Skeletal muscle tissue (tissue), 4 donors: ENCODE data around the gene ITGB6. TPM values are rescaled to one million over a fixed set of nuclear protein-coding genes. Genes with fewer than 3 reads are reported as not detected.
A peak's percentile ranks its signal among the peaks of the same experiment; 100 is the strongest.

Experiments
- H3K27ac ChIP-seq: one replicate; pipeline ENCODE4 v1.7.0; 2013; ENCODE audit warnings: mild to moderate bottlenecking, low read depth, low read length, inconsistent platforms
- H3K27me3 ChIP-seq, 3 donors: one replicate each; pipeline ENCODE4 v1.7.0; 2013; ENCODE audit warnings: low read length in 3 of 3; ENCODE audit not compliant: control insufficient read depth in 3 of 3, insufficient read depth in 3 of 3
- H3K36me3 ChIP-seq, 3 donors: one replicate each; pipeline ENCODE4 v1.7.0; 2013; ENCODE audit warnings: low read length in 3 of 3; ENCODE audit not compliant: control insufficient read depth in 3 of 3, insufficient read depth in 3 of 3
- H3K4me1 ChIP-seq, 3 donors: one replicate each; pipeline ENCODE4 v1.7.0; 2013; ENCODE audit warnings: low read length in 3 of 3, mild to moderate bottlenecking in 3 of 3; ENCODE audit not compliant: control insufficient read depth in 3 of 3, insufficient read depth in 3 of 3
- H3K4me3 ChIP-seq, 3 donors: one replicate each; pipeline ENCODE4 v1.7.0; 2013; ENCODE audit warnings: low read length in 3 of 3
- H3K9ac ChIP-seq, 3 donors: one replicate each; pipeline ENCODE4 v1.7.0; 2013; ENCODE audit warnings: low read length in 3 of 3, mild to moderate bottlenecking in 3 of 3, moderate library complexity in 2 of 3, low read depth in 1 of 3
- H3K9me3 ChIP-seq, 3 donors: one replicate each; pipeline ENCODE4 v1.7.0; 2013; ENCODE audit warnings: low read length in 3 of 3; ENCODE audit not compliant: control insufficient read depth in 3 of 3
- total RNA-seq: library from RNA; depleted of rRNA; stranded (reverse); fragments of >200 nt; gene quantifications from one replicate; pipeline ENCODE4 v1.2.3, GENCODE V29; 2014
- donor health status: Osteomylitis.

The ITGB6 gene
- total RNA-seq, 1 donor from 2014 or later = 17.2 TPM

DNA sequence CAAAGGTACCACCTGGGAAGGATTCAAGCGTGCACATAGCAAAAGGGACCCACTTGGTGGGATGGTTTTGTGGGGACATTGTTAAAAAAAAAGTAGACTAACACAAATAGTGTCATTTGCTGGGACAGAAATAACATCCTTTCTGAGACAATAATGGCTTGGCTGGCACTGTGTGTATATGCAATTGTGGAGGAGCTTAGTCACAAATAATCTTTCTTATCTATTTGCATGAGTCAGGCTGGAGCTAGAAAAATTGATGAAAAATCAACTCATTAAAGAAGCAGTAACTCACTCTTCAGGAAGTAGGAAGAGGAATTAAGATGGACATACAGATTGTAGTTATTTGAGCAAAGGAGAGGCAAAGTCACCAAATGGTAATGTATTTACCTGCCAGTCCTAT lies 29.5 kb upstream of the ITGB6 start:
- Histone ChIP-seq H3K4me3 (no peak overlapping the region), H3K27ac (peak overlapping the region; percentile 76)

DNA sequence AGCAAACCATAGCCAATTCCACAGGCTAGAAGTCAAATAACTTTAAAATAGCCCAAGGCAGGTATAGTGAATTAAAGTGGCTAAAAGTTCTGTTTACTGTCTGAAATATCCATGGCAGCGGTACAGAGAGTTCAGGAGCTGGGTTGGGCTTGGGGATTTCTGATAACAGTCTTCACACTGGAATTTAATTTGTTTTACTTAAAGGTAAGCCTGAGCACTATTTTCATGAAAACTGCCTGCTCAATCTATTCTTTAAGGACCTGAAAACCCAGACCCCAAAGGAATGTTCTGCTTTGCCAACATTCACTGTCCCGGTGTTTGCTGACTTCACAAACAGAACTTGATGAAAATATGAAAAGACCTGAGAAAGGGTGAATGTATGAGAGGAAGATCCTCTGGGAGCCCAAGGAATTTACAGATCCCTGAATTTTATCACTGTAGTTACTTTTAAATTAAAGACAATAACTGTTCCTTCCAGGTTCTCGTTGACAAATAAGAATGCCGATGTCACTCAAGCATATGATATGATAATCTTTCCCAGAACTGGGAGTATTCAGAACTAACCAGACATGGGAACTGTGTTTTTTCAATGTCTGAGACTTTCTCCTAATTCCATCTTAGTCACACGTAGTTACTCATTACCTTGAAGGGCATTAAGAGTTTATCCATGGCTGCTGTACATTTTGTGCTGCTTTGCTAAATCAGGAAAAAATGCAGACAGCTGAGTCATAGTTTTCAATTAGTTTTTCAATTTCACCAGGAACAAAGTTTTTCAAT lies 28.3 kb upstream of the ITGB6 start:
- Histone ChIP-seq H3K4me1 (peaks cover 58 to 74% (median 71%) of the 10 kb centered on the region in 3 donors), H3K9me3 (no peaks in the 10 kb centered on the region), H3K4me3 (peak overlapping the region in 1 of 3 donors; percentile 13), H3K36me3 (no peaks in the 10 kb centered on the region), H3K27ac (peak overlapping the region; percentile 76), H3K27me3 (no peaks in the 10 kb centered on the region), H3K9ac (peak overlapping the region in 1 of 3 donors; percentile 4)

More for the DNA sequence above, 29.5 kb upstream of the ITGB6 start:
- Histone ChIP-seq H3K9ac (no peak overlapping the region), H3K4me1 (peaks cover 48 to 62% (median 58%) of the 10 kb centered on the region in 3 donors), H3K27me3 (no peaks in the 10 kb centered on the region), H3K9me3 (no peaks in the 10 kb centered on the region), H3K36me3 (no peaks in the 10 kb centered on the region)

DNA sequence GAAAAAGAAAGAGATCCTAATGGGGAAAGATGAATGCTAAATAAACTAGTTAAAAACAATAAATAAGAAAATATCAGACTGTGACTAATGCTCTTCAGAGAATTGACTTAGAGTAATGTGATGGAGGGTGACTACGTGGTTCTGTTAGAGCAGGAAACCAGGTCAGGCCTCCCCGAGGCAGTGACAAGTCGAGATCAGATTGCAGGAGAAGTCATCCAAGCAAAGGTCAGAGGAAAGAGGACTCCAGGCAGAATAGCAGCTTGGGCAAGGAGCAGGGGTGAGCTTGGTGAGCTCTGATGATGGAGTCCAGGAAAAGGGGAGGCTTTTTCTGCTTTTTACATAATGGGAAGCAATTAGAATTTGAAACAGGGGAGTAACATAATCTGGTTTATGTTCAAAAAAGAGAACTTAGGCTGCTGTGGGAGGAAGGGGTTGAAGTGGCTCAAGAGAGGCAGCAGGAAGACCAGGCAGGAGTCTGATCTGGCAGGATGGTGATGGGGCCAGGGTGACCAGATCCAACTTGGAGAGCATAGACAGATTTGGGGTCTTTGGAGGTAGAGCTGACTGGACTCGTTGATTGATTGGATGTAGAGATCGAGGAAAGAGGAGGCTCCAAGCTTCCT lies 27.3 kb upstream of the ITGB6 start:
- Histone ChIP-seq H3K27ac (peak overlapping the region; percentile 76), H3K27me3 (no peaks in the 10 kb centered on the region), H3K4me1 (peaks cover 63 to 77% (median 74%) of the 10 kb centered on the region in 3 donors), H3K36me3 (no peaks in the 10 kb centered on the region), H3K4me3 (peak overlapping the region in 2 of 3 donors; percentile 7 to 13), H3K9ac (peak overlapping the region in 1 of 3 donors; percentile 7), H3K9me3 (no peaks in the 10 kb centered on the region)

DNA sequence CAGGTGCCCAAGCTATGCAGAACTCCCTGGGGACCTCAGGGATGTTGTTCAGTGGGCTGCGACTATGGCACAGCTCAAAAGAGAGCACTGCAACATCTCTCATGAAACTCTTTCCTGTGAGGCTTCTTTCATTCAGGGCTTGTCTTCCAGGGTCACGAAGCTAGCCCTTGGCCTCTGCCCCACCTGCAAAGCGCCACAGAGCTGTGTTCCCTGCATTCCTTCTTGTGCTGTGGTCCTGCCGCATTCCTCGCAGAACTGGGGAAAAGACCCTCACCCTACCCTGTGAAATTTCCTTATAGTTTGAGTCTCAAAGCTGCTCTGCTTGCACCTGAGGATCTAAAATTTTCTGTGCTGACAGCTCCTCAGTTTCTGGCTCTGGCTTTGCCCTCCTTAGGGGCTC lies 26.3 kb upstream of the ITGB6 start:
- no peaks in the 10 kb centered on the region for H3K27me3 ChIP-seq
- peak overlapping the region in 1 of 3 donors; percentile 46 for H3K9ac ChIP-seq
- H3K9me3 ChIP-seq = no peaks in the 10 kb centered on the region
- H3K36me3 ChIP-seq = no peaks in the 10 kb centered on the region
- peaks cover 73 to 83% (median 78%) of the 10 kb centered on the region in 3 donors for H3K4me1 ChIP-seq
- peak overlapping the region; percentile 49 for H3K27ac ChIP-seq
- H3K4me3 ChIP-seq = peak overlapping the region in 1 of 3 donors; percentile 14

DNA sequence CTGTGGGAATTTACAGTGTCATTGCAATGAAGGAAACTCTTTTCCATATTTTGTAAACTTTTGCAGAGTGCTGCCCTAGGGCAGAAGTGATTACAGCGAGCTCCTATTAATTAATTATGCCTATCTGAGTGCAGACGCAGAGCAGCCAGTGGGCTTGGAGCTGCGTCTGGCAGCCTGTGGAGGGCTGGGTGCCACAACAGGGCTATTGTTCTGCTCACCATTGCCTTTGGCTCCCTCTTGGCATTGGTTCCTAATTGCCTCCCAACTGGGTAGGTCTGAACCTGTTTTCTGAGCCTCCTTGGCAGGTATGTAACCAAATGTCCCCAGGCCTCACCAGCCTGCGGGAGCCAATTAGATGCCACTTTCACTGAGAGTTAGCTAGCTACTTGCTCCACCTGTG lies 25.6 kb upstream of the ITGB6 start:
- peak overlapping the region; percentile 77 for H3K27ac ChIP-seq
- peak overlapping the region in 1 of 3 donors; percentile 46 for H3K9ac ChIP-seq
- H3K4me1 ChIP-seq = peaks cover 78 to 86% (median 83%) of the 10 kb centered on the region in 3 donors
- peak overlapping the region in 1 of 3 donors; percentile 4 for H3K4me3 ChIP-seq
- no peaks in the 10 kb centered on the region for H3K9me3 ChIP-seq
- H3K27me3 ChIP-seq = no peaks in the 10 kb centered on the region
- no peaks in the 10 kb centered on the region for H3K36me3 ChIP-seq

DNA sequence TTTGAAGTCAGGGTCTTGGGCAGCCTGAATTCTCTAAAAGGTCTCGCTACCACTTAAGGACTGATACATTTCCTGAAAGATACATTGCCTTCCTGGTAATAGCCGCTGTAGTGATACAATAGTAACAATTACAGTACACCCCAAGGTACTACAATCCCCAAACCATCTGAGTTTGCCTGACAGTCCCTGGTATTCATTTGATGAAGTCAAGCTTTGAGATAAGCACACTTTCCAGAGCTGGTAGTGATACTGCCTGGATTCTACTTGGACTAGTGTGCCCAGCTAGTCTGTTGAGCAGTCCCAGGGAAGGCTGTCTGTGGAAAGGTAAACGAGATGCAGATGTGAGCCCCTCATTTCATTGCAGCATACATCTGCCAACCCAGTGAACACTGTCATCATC lies 24.4 kb upstream of the ITGB6 start:
- no peak overlapping the region for H3K4me3 ChIP-seq
- no peaks in the 10 kb centered on the region for H3K27me3 ChIP-seq
- peaks cover 81 to 96% (median 93%) of the 10 kb centered on the region in 3 donors for H3K4me1 ChIP-seq
- no peaks in the 10 kb centered on the region for H3K36me3 ChIP-seq
- peak overlapping the region; percentile 77 for H3K27ac ChIP-seq
- H3K9me3 ChIP-seq = no peaks in the 10 kb centered on the region
- no peak overlapping the region for H3K9ac ChIP-seq

DNA sequence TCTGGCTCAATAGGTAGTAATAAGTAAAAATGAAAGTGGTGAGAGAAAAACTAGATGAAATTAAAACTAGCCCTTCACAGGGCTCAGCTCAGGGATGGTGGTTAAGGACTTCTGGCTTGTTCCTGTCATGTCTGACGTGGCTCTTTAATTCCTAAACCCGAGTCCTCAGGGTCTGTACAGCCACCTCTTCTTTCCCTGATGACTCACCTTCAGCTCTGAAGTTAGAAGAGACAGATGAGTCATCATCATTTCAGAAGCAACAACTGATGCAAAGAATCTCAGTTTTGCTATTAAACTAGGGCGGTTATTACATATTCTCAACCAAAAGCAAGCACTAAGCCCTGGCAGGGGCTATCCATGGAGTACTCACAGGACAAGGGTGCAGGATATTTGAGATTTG lies 24.0 kb upstream of the ITGB6 start:
- Histone ChIP-seq H3K4me1 (peaks cover 77 to 95% (median 93%) of the 10 kb centered on the region in 3 donors), H3K36me3 (no peaks in the 10 kb centered on the region), H3K27me3 (no peaks in the 10 kb centered on the region), H3K4me3 (no peak overlapping the region), H3K9ac (no peak overlapping the region), H3K27ac (peak overlapping the region; percentile 77), H3K9me3 (no peaks in the 10 kb centered on the region)

DNA sequence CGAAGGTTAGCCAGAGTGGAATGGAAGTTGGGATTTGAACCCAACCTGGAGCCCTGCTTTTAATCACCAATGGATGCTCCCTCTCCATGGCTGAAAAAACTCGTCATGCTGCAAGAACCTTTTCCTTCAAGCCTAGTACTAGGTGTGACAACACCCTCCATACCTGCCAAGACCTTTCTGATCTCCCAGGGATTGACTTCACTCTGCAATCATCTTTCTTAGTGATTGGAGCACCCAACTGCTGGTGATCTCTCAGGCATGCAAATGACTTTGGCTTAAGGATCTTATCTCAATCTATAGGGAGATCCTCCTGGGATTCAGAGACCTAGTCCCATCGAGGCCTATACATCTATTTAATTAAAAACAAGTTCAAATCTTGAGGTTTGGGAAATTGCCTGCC lies 23.5 kb upstream of the ITGB6 start:
- Histone ChIP-seq H3K9me3 (no peaks in the 10 kb centered on the region), H3K9ac (no peak overlapping the region), H3K27me3 (no peaks in the 10 kb centered on the region), H3K4me3 (no peak overlapping the region), H3K4me1 (peaks cover 73 to 93% (median 89%) of the 10 kb centered on the region in 3 donors), H3K27ac (peak overlapping the region; percentile 77), H3K36me3 (no peaks in the 10 kb centered on the region)

DNA sequence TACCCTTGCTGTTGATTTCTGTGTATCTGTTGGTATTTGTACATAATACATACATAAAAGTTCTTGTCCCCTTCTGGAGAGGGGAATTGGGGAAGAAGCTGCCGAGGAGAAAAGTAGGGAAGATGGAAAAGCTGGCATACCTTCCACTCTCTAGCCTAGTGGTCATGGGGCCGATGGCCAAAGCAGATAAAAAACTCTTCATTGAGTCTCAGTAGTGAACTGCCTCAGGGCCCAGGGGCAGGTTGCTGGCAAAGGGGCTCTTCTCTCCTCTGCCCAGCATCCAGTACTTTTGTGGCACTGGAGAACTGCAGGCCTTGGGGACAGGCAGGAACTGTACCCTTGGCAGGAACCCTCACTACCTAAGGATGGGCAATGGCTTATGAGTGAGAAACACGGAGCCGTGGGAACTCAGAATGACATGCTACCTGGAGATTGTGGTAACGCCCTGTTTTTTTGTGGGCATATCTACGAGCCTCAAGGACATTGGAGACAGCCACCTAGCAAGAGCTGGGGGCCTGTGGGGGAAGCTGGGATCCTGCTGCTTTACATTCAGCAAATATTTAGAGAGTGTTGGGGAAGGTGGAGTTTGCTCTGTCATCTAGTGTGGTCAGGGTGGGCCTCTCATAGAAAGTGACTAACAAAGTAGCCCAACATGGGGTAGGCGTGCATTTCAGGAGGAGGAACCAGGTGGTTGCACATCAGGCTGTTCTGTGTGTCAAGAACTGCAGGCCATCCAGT lies 22.6 kb upstream of the ITGB6 start:
- Histone ChIP-seq H3K27me3 (no peaks in the 10 kb centered on the region), H3K4me3 (no peak overlapping the region), H3K4me1 (peaks cover 64 to 85% (median 81%) of the 10 kb centered on the region in 3 donors), H3K27ac (peak overlapping the region; percentile 75), H3K36me3 (no peaks in the 10 kb centered on the region), H3K9me3 (no peaks in the 10 kb centered on the region), H3K9ac (no peak overlapping the region)
